Measurements from ENCODE around the gene ECE2. TPM values are rescaled to one million over a fixed set of nuclear protein-coding genes. Genes with fewer than 3 reads are reported as not detected.

ECE2 gene
- total RNA-seq, 3 donors from 2014 or later (not counting 1 experiment from before 2014, with no cell fraction given): not detected

DNA sequence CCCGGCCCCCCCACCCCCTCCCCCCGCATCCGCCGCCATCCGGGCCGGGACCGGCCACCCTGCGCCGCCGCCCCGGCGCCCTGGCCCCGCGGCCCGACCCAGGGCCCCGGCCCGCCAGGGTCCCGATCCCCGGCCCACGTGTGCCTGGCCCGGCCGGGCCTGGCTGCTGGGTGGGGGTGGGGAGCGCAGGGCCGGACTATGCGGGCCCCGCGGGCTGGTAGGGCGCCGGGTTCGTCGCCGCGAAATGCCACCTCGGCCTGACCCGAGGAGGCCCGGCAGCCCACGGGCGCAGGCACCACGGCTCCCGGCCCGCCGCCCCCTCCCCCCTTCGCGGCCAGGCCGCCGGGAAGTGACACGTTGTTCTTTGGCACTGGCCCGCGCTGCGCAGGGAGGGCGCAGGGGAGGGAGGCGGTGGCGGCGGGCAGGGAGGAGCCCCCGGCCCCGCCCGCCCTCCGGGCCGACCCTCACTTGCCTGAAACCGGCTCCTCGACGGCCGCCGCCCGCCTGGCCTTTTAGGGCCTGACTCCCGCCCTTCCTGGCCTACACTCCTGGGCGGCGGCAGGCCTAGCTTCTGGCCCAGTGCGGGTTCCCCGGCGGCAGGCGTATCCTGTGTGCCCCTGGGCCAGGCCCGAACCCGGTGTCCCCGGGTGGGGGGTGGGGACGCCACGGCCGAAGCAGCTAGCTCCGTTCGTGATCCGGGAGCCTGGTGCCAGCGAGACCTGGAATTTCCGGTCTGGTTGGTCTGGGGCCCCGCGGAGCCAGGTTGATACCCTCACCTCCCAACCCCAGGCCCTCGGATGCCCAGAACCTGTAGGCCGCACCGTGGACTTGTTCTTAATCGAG lies 39.1 kb downstream of the ECE2 start:
- WGBS (ENCODE audit: insufficient coverage): under 1% methylated on average over 81 of the region's 89 CpGs
- ATAC-seq: peak; percentile 69 to 82 (median 73)
- TF ChIP-seq, protein P1, sequence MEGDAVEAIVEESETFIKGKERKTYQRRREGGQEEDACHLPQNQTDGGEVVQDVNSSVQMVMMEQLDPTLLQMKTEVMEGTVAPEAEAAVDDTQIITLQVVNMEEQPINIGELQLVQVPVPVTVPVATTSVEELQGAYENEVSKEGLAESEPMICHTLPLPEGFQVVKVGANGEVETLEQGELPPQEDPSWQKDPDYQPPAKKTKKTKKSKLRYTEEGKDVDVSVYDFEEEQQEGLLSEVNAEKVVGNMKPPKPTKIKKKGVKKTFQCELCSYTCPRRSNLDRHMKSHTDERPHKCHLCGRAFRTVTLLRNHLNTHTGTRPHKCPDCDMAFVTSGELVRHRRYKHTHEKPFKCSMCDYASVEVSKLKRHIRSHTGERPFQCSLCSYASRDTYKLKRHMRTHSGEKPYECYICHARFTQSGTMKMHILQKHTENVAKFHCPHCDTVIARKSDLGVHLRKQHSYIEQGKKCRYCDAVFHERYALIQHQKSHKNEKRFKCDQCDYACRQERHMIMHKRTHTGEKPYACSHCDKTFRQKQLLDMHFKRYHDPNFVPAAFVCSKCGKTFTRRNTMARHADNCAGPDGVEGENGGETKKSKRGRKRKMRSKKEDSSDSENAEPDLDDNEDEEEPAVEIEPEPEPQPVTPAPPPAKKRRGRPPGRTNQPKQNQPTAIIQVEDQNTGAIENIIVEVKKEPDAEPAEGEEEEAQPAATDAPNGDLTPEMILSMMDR (IDR thresholded peaks at IDR 0.05): no peak

DNA sequence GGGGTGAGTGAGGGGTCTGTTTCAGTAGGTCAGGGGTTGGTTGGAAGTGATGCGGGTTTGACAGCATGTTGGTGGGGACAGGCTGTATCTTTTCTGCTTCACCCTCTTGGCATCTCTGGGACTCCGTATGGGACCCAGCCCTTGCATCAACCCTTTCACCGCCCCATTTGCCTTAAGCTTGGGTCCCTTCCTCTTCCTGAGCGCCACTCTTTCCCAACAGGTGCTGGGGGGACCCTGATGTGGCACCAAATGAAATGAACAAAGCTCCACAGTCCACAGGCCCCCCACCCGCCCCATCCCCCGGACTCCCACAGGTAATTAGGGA lies 39.7 kb downstream of the ECE2 start:
- peak overlapping the region; percentile 47 for H3K4me3 ChIP-seq (ENCODE audit: low read length)
- Mint-ChIP-seq H3K9me3 (no peaks in the 10 kb centered on the region), H3K4me3 (peak overlapping the region; percentile 83), H3K27ac (peak overlapping the region; percentile 79 to 91), H3K27me3 (ENCODE audit: low read depth in 2 of 2) (no peaks in the 10 kb centered on the region), H3K36me3 (no peaks in the 10 kb centered on the region), H3K4me1 (peaks cover 21 to 41% of the 10 kb centered on the region in 2 donors)
- 26% methylated on average over 4 of the region's 6 CpGs for WGBS (ENCODE audit: insufficient coverage)
- DNase-seq (no peak), ATAC-seq (peak in 1 of 3 donors; percentile 0)
- intact Hi-C loops (cut with micrococcal nuclease): loop anchor here (1.0 kb wide), 1 partner anchor 16 kb away; the partner anchor contains the start of gene PSMD2
- peak overlapping the region; percentile 89 for H3K27ac ChIP-seq (ENCODE audit: low read length)
- peaks cover 40% of the 10 kb centered on the region for H3K4me1 ChIP-seq (ENCODE audit: control insufficient read depth, insufficient read depth, low read length)
- H3K9me3 ChIP-seq (ENCODE audit: control insufficient read depth, insufficient read depth, low read length): no peaks in the 10 kb centered on the region
- H3K27me3 ChIP-seq (ENCODE audit: control insufficient read depth, insufficient read depth, low read length): no peaks in the 10 kb centered on the region
- TF ChIP-seq, protein P1 (IDR thresholded peaks at IDR 0.05): no peak
- peaks cover 14% of the 10 kb centered on the region for H3K36me3 ChIP-seq (ENCODE audit: control insufficient read depth, insufficient read depth, low read length)

More for the DNA sequence above, 39.1 kb downstream of the ECE2 start:
- Mint-ChIP-seq H3K4me3 (peak overlapping the region; percentile 88), H3K27me3 (ENCODE audit: low read depth in 2 of 2) (no peaks in the 10 kb centered on the region), H3K36me3 (no peaks in the 10 kb centered on the region), H3K9me3 (no peaks in the 10 kb centered on the region), H3K27ac (peak overlapping the region; percentile 82 to 91), H3K4me1 (peaks cover 21 to 41% of the 10 kb centered on the region in 2 donors)
- H3K36me3 ChIP-seq (ENCODE audit: control insufficient read depth, insufficient read depth, low read length): peaks cover 10% of the 10 kb centered on the region
- H3K27me3 ChIP-seq (ENCODE audit: control insufficient read depth, insufficient read depth, low read length): no peaks in the 10 kb centered on the region
- intact Hi-C loops (cut with micrococcal nuclease): loop anchor here (1.0 kb wide), 1 partner anchor 16 kb away; the partner anchor contains the start of gene PSMD2
- peak overlapping the region; percentile 47 for H3K4me3 ChIP-seq (ENCODE audit: low read length)
- H3K4me1 ChIP-seq (ENCODE audit: control insufficient read depth, insufficient read depth, low read length): peaks cover 35% of the 10 kb centered on the region
- H3K9me3 ChIP-seq (ENCODE audit: control insufficient read depth, insufficient read depth, low read length): no peaks in the 10 kb centered on the region
- peak overlapping the region; percentile 89 for H3K27ac ChIP-seq (ENCODE audit: low read length)
- DNase-seq: peak; percentile 74 to 83

DNA sequence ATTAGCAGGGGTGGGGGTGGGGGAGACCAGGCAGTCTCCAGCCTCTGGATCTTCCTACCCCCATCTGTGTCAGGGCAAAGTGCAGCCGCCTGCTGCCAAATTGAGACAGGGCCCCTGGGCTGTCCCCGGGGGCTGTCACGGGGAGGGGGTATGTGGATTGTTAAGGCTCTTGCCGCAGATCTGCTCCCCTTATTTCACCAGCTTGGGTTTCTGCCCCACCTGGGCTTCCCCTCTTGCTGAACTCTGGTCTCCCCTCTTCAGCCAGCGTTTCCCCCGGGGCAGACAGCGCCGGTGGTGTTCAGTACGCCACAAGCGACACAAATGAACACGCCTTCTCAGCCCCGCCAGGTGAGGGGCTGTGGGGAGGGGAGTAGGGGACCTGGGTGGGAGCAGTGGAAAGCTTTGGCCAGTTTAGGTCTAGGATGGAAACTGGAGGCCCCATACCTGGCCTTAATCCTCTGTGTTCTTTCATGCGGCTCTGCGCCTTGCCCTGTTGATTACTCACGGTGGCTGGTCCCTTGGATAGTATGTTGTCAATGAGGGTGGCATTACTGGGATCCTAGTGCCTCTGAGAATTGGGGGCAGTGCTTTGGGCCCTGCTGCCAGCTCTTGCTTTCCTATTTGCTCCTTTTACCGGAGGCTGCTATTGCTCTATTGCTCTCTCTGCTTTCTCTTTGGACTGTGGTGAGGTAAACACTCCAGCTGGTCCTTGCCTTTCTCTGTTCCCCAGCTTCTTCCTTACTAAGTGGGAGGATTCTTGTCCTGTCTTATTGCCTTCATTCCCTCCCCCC lies 40.2 kb downstream of the ECE2 start:
- no peak for ATAC-seq

More for the DNA sequence above, 40.2 kb downstream of the ECE2 start:
- Mint-ChIP-seq H3K27me3 (ENCODE audit: low read depth in 2 of 2) (no peaks in the 10 kb centered on the region), H3K36me3 (peaks cover under 1% of the 10 kb centered on the region), H3K4me1 (peaks cover 21 to 45% of the 10 kb centered on the region in 2 donors), H3K27ac (peak overlapping the region; percentile 79 to 91), H3K9me3 (no peaks in the 10 kb centered on the region), H3K4me3 (peak overlapping the region; percentile 70)
- TF ChIP-seq, protein P1 (IDR thresholded peaks at IDR 0.05): no peak
- Histone ChIP-seq H3K4me3 (ENCODE audit: low read length) (no peak overlapping the region), H3K9me3 (ENCODE audit: control insufficient read depth, insufficient read depth, low read length) (no peaks in the 10 kb centered on the region), H3K36me3 (ENCODE audit: control insufficient read depth, insufficient read depth, low read length) (peaks cover 20% of the 10 kb centered on the region), H3K27ac (ENCODE audit: low read length) (peak overlapping the region; percentile 89), H3K27me3 (ENCODE audit: control insufficient read depth, insufficient read depth, low read length) (no peaks in the 10 kb centered on the region), H3K4me1 (ENCODE audit: control insufficient read depth, insufficient read depth, low read length) (peaks cover 41% of the 10 kb centered on the region)
- intact Hi-C loops (cut with micrococcal nuclease): loop anchor here (1.0 kb wide), 1 partner anchor 17 kb away; the partner anchor contains the start of gene PSMD2
- peak in 1 of 2 donors; percentile 35 for DNase-seq
- WGBS (ENCODE audit: insufficient coverage): 56% methylated on average over 15 of the region's 16 CpGs

Data from natural killer cell (primary cell).